ENCODE results near the gene GKN1. TPM values are rescaled to one million over a fixed set of nuclear protein-coding genes. Genes with fewer than 3 reads are reported as not detected.
A peak's percentile ranks its signal among the peaks of the same experiment; 100 is the strongest.

GKN1 gene
- total and polyA plus RNA-seq, 2 donors (not counting 3 experiments of a cell fraction or from before 2014, with no cell fraction given) = not detected

- TF ChIP-seq CTCF (IDR thresholded peaks at IDR 0.05; ENCODE audit: extremely low read depth in 1 of 2, insufficient read depth in 1 of 2, low read depth in 1 of 2, low read length in 2 of 2) (no peak), GATA2 (IDR thresholded peaks at IDR 0.05; ENCODE audit: insufficient read depth, insufficient read length, low read depth, low read length) (no peak), FOS (IDR thresholded peaks at IDR 0.05; ENCODE audit: borderline replicate concordance, insufficient read depth, low read length) (no peak), POLR2A (IDR thresholded peaks at IDR 0.05; ENCODE audit: low read depth, low read length) (no peak), JUN (IDR thresholded peaks at IDR 0.05; ENCODE audit: borderline replicate concordance, insufficient read depth, insufficient read length, low read depth) (no peak), EZH2 (IDR thresholded peaks at IDR 0.05; ENCODE audit: borderline replicate concordance, low read depth, low read length, severe bottlenecking) (no peak)
- H4K20me1 ChIP-seq (replicated peaks; ENCODE audit: control insufficient read depth, extremely low read depth, insufficient read depth, low read length) = no peaks in the 10 kb centered on the region
- BruUV-seq (replicated peaks) = no TSS peak
- no peaks in the 10 kb centered on the region for H3K9me1 ChIP-seq (replicated peaks; ENCODE audit: control insufficient read depth, extremely low read depth, insufficient read depth, low read length)
- ChIA-PET POLR2A (no interaction called here), CTCF (interaction anchor here (2.5 kb wide), 1 partner anchor 64 kb away, joined by 7 read pairs; no protein-coding TSS in a partner anchor)
- H2AFZ ChIP-seq (ENCODE audit: low read depth, low read length) = no peak overlapping the region
- H3K9me3 ChIP-seq (replicated peaks; ENCODE audit: control insufficient read depth, insufficient read depth, low read length) = no peaks in the 10 kb centered on the region
- dilution Hi-C loops (cut with MboI; ENCODE audit: extremely low pct_ligation_motif_present, low sequenced_read_pairs) = no loop called here
- no peak overlapping the region for H3K4me2 ChIP-seq (ENCODE audit: insufficient read depth, low read length)
- no peaks in the 10 kb centered on the region for H3K79me2 ChIP-seq (ENCODE audit: control insufficient read depth, insufficient read depth, low read length)
- no peak for FAIRE-seq
- no peak overlapping the region for H3K27ac ChIP-seq (ENCODE audit: insufficient read depth, low read depth, low read length)
- no peak overlapping the region for H3K4me3 ChIP-seq (replicated peaks in 1 of 3; ENCODE audit: insufficient read depth in 1 of 3, low read depth in 1 of 3, low read length in 3 of 3)
- no peak for DNase-seq (ENCODE audit: low read depth, low spot score)
- H3K9ac ChIP-seq (replicated peaks; ENCODE audit: extremely low read depth, insufficient read depth, low read length) = no peak overlapping the region
- intact Hi-C loops (cut with micrococcal nuclease) = no loop called here
- no peaks in the 10 kb centered on the region for H3K4me1 ChIP-seq (ENCODE audit: control insufficient read depth, extremely low read depth, insufficient read depth, low read length)
- H3K36me3 ChIP-seq (ENCODE audit: control insufficient read depth in 2 of 2, extremely low read depth in 1 of 2, insufficient read depth in 2 of 2, low read length in 2 of 2) = no peaks in the 10 kb centered on the region
- H3K27me3 ChIP-seq (ENCODE audit: control insufficient read depth in 2 of 2, insufficient read depth in 2 of 2, low read length in 2 of 2) = peaks cover 2 to 4% of the 10 kb centered on the region in 2 experiments
Observed at GRCh38 chr2:69007169-69007568, 32.7 kb downstream of the GKN1 start.

GRCh38 chr2:69007603-69008002 lies 33.2 kb downstream of the GKN1 start:
- FAIRE-seq = no peak

More at GRCh38 chr2:69007603-69008002, 33.2 kb downstream of the GKN1 start:
- Histone ChIP-seq H3K9me1 (replicated peaks; ENCODE audit: control insufficient read depth, extremely low read depth, insufficient read depth, low read length) (no peaks in the 10 kb centered on the region), H3K9ac (replicated peaks; ENCODE audit: extremely low read depth, insufficient read depth, low read length) (no peak overlapping the region), H3K27ac (ENCODE audit: insufficient read depth, low read depth, low read length) (no peak overlapping the region), H3K79me2 (ENCODE audit: control insufficient read depth, insufficient read depth, low read length) (no peaks in the 10 kb centered on the region), H4K20me1 (replicated peaks; ENCODE audit: control insufficient read depth, extremely low read depth, insufficient read depth, low read length) (no peaks in the 10 kb centered on the region), H3K4me2 (ENCODE audit: insufficient read depth, low read length) (no peak overlapping the region), H3K9me3 (replicated peaks; ENCODE audit: control insufficient read depth, insufficient read depth, low read length) (no peaks in the 10 kb centered on the region), H3K36me3 (ENCODE audit: control insufficient read depth in 2 of 2, extremely low read depth in 1 of 2, insufficient read depth in 2 of 2, low read length in 2 of 2) (no peaks in the 10 kb centered on the region), H3K4me3 (replicated peaks in 1 of 3; ENCODE audit: insufficient read depth in 1 of 3, low read depth in 1 of 3, low read length in 3 of 3) (no peak overlapping the region), H2AFZ (ENCODE audit: low read depth, low read length) (no peak overlapping the region), H3K27me3 (ENCODE audit: control insufficient read depth in 2 of 2, insufficient read depth in 2 of 2, low read length in 2 of 2) (peaks cover 2 to 4% of the 10 kb centered on the region in 2 experiments), H3K4me1 (ENCODE audit: control insufficient read depth, extremely low read depth, insufficient read depth, low read length) (no peaks in the 10 kb centered on the region)
- POLR2A ChIA-PET = no interaction called here
- dilution Hi-C loops (cut with MboI; ENCODE audit: extremely low pct_ligation_motif_present, low sequenced_read_pairs) (no loop called here), intact Hi-C loops (cut with micrococcal nuclease) (no loop called here)
- CTCF ChIA-PET = interaction anchor here (2.5 kb wide), 1 partner anchor 64 kb away, joined by 7 read pairs; no protein-coding TSS in a partner anchor
- no peak for TF ChIP-seq MAX (IDR thresholded peaks at IDR 0.05; ENCODE audit: insufficient read depth, insufficient read length)
- TF ChIP-seq JUN (IDR thresholded peaks at IDR 0.05; ENCODE audit: borderline replicate concordance, insufficient read depth, insufficient read length, low read depth) = peak; percentile 21
- TF ChIP-seq GATA2 (IDR thresholded peaks at IDR 0.05; ENCODE audit: insufficient read depth, insufficient read length, low read depth, low read length) = peak; percentile 27
- no TSS peak for BruUV-seq (replicated peaks)
- peak; percentile 19 for DNase-seq (ENCODE audit: low read depth, low spot score)

Measured in endothelial cell of umbilical vein (primary cell).